GM12801 (cell line): Measurements from ENCODE around the gene TEAD1.

Experiments
- TF ChIP-seq, protein P1 (sequence below): IDR thresholded peaks from one replicate; pipeline ENCODE4 v1.5.1; 2011; ENCODE audit warnings: control low read depth; ENCODE audit not compliant: insufficient read length; ENCODE audit errors: extremely low read depth

TEAD1 gene

DNA sequence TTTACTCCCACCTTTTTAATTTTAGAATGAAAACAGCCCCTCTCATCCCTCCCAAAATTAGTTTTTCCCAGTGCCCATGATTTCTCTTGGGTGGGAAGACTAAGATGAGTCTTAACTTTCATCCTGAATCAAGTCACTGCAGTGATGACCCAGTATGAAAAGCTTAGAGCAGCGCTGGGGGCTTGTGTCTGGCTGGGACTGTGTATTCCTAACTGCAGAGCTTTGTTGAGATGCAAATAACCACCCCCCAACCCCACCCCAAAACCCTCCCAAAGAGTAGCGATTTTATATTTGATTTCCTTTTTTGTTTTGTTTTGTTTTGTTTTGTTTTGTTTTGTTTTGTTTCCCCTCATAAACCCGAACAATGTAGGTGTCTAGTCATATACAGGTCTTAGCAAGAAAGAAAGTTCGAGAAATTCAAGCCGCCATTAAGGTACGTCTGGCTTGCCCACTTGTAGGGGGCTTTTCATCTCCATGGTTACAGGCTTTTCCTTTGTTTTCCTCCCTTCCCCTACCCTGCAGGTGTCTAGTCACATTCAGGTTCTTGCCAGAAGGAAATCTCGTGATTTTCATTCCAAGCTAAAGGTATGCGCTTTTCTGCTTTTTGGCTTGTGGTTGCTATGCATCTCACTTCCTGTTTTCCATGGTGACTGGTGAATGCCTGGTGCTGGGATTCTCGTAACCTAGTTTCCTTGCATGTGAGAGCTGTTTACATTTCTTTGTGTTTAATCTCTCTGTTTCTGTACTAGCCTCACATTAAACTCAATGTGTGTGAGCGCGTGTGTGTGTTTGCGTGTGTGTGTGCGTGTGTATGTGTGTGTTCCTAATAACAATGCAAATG lies 190.3 kb downstream of the TEAD1 start:
- TF ChIP-seq, protein P1, sequence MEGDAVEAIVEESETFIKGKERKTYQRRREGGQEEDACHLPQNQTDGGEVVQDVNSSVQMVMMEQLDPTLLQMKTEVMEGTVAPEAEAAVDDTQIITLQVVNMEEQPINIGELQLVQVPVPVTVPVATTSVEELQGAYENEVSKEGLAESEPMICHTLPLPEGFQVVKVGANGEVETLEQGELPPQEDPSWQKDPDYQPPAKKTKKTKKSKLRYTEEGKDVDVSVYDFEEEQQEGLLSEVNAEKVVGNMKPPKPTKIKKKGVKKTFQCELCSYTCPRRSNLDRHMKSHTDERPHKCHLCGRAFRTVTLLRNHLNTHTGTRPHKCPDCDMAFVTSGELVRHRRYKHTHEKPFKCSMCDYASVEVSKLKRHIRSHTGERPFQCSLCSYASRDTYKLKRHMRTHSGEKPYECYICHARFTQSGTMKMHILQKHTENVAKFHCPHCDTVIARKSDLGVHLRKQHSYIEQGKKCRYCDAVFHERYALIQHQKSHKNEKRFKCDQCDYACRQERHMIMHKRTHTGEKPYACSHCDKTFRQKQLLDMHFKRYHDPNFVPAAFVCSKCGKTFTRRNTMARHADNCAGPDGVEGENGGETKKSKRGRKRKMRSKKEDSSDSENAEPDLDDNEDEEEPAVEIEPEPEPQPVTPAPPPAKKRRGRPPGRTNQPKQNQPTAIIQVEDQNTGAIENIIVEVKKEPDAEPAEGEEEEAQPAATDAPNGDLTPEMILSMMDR, result no peak

DNA sequence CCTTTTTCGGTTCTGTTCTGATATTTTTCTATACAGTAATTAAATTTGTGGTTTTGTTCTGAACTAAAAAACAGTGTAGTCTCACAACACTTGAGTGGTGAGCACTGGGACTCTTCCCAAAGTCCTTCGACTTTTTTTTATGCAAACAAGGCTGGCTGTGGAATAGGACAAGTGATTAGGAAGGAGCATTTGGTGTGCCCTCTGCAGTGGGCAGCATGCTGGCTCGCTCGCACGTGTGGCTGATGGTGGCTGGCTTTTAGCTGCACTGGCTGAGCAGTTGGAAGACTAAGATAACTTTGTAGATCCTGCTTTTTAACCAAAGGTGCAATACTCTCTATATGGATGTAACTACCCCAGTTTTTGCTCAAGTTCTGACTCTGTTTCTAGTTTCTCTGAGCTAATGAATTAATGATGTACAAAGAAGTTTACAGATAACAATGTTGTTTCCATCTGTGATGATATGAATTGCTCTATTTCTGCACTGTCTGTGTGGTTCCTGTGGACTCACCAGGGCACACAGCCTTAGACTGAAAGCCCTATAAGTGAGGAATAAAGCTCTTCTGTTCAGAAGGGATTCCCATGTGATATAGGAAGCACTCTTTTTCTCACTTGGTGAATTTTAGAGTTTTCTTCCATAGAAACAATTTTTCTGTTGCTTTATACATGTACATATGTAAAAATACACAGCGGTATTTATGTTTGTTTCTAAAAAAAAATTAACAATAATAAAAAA lies 191.8 kb downstream of the TEAD1 start:
- TF ChIP-seq, protein P1, result no peak

DNA sequence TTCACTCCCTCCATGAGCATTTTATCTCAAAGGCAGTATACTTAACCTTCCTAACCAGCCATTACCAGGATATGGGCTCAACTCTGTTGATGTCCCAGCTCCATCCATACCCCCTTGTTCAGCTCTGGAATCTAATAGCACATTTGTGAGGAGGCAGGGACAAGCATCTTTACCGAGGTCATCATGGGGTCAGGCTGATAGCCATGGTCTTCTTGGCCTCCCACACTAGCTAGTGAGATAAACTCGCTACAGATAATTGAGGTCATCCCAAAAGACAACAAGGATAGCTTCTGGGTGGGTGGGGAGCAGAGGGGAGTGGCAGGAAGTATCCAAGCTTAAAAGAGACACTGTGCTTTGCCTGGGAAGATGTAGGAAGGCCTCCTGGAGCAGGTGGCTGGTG lies 193.3 kb downstream of the TEAD1 start:
- TF ChIP-seq, protein P1, result no peak

DNA sequence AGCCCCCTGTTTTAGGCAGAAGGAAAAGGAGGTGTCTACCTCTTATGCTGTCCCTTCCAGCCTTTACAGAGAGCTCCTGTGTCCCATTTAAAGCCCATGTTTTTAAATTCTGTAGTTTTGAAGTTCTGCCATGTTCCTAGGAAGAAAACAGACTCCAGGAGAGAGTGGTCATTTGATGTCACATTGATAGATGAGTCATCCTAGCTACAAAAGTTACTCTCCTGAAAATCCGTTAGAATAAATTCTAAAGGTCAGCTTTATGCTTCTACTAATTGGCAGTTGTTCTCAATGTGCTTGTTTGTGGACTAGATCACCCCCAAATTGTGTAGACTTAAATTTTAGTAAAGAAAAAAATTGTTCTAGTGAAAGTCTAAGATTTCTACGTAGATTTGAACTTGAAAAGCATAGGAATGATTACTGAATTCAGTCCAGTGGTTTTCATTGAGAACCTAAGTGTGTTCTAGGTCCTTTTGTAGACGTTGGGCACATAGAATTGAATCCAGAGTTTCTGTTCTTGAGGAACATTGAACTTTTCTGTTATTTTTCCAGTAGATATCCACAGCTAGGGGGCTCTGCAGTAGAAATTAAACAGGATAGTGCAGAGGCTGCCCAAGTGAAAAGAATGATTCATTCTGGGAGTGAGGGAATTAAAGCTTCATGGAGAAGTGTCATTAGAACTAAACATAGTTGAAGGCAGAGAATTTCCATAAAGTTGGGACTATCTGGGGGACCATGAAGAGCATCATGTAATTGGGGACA lies 194.3 kb downstream of the TEAD1 start:
- TF ChIP-seq, protein P1, result no peak

DNA sequence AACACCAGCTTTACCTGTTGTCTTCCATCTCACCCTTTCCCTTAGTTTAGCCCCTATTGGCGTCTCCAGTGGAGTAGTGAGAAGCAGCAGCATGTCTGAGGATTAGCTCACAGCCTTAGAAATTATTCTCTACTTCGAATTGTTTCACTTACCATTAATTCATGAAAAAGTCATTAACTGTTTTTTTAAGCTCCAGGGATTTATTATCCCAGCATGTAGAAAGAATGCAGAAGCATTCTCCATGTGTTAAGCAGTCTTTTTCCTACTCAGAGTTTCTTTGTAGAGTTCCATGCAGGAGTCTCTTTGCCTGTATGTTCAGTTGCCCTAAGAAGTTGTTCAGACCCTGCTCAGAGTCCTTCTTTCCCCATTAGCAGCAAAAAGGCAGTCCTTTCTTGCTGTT lies 197.0 kb downstream of the TEAD1 start:
- TF ChIP-seq, protein P1, result no peak

DNA sequence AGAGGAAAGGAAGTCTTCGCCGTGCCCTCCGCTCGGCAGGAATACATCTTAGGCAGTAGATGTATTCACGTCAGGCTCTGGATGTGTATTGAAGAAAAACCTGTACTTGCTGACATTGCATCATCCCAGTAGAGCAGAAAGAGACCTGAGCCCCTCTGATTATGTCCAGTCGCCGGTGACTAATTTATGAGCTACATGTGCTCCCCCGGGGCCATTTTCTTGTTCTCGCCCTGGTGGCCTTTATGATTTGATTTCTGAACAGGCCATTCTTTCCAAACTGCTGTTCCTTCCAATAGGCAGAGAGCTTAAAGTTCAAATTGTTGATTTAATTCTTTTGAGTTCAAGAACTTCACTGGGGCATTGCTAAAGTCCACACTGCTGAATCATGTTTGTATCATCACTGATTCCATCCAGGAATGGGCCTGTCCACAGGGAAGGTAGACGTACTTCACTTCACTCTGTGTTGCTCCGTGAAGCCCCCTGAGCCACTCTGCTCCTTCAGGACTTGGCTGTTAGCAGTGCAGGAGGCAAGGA lies 197.6 kb downstream of the TEAD1 start:
- TF ChIP-seq, protein P1, result no peak

DNA sequence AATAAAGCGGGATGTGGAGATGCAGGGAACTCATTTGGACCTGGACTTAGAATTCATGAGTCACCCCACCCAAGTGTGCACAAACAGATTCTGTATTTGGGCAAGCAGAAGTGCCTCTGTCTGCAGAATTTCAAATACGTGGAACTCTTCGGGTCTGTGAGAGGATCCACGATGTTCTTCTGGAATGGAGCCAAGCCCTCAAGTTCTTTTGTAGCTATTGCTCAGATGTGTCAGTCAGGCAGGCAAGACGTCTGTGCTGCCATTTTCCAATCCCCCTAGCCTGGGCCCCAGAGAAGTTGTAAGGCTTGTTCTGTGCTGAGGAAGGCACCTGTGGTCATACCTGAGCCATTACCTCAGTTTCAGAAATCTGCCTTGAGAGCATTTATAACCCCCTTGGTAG lies 202.1 kb downstream of the TEAD1 start:
- TF ChIP-seq, protein P1, result no peak
